HG02610 (cell line): ENCODE measurements around the gene PAK5.

Experiments
- ATAC-seq: cut with Tn5 transposase; IDR thresholded peaks from one replicate; pipeline ENCODE4 v1.9.1; 2021; ENCODE audit warnings: mild to moderate bottlenecking, moderate library complexity; ENCODE audit not compliant: unreplicated experiment

Gene PAK5

GRCh38 chr20:9838378-9839295 lies at the start of gene PAK5:
Gene PAK5, minus strand, starts transcription at chr20:9839076. Its CDS starts 194,748 bp downstream, at chr20:9644328.
- no peak for ATAC-seq

- ATAC-seq = no peak
These were observed 48.8 kb upstream of the PAK5 start for GRCh38 chr20:9887706-9888105.

- ATAC-seq = no peak
These were observed 47.4 kb upstream of the PAK5 start for GRCh38 chr20:9886227-9886626.

- no peak for ATAC-seq
These were observed 45.8 kb upstream of the PAK5 start for GRCh38 chr20:9884666-9885065.

- no peak for ATAC-seq
These were observed 45.2 kb upstream of the PAK5 start for GRCh38 chr20:9884061-9884460.

- ATAC-seq = no peak
These were observed 39.1 kb upstream of the PAK5 start for GRCh38 chr20:9877932-9878495.

GRCh38 chr20:9867196-9867980 lies 28.5 kb upstream of the PAK5 start:
- no peak for ATAC-seq

GRCh38 chr20:9852566-9852965 lies 13.7 kb upstream of the PAK5 start:
- no peak for ATAC-seq

GRCh38 chr20:9839626-9840025 lies 750 bp upstream of the PAK5 start:
- no peak for ATAC-seq

GRCh38 chr20:9838035-9838377 lies 870 bp downstream of the PAK5 start:
- no peak for ATAC-seq

GRCh38 chr20:9837634-9838033 lies 1.2 kb downstream of the PAK5 start:
- no peak for ATAC-seq

- no peak for ATAC-seq
These were observed 3.6 kb downstream of the PAK5 start for GRCh38 chr20:9835302-9835701.

- ATAC-seq = no peak
These were observed 7.8 kb downstream of the PAK5 start for GRCh38 chr20:9831032-9831431.

GRCh38 chr20:9829835-9830234 lies 9.0 kb downstream of the PAK5 start:
- ATAC-seq = no peak

- no peak for ATAC-seq
These were observed 21.2 kb downstream of the PAK5 start for GRCh38 chr20:9817654-9818053.

- ATAC-seq = no peak
These were observed 23.2 kb downstream of the PAK5 start for GRCh38 chr20:9815632-9816031.

- ATAC-seq = no peak
These were observed 28.1 kb downstream of the PAK5 start for GRCh38 chr20:9810738-9811137.

- no peak for ATAC-seq
These were observed 29.6 kb downstream of the PAK5 start for GRCh38 chr20:9809271-9809670.

GRCh38 chr20:9808166-9808565 lies 30.7 kb downstream of the PAK5 start:
- ATAC-seq = no peak

- no peak for ATAC-seq
These were observed 31.7 kb downstream of the PAK5 start for GRCh38 chr20:9807136-9807535.

- no peak for ATAC-seq
These were observed 38.5 kb downstream of the PAK5 start for GRCh38 chr20:9800421-9800820.

GRCh38 chr20:9794831-9795230 lies 44.0 kb downstream of the PAK5 start:
- ATAC-seq = no peak
